ENCODE data around the gene ARL10. TPM values are rescaled to one million over a fixed set of nuclear protein-coding genes. Genes with fewer than 3 reads are reported as not detected.
A peak's percentile ranks its signal among the peaks of the same experiment; 100 is the strongest.
"Not testable (repeated sequence)": the region's sequence is repeated elsewhere in the genome, so short reads cannot be mapped to it uniquely, and the experiment has no call there.

The ARL10 gene
- total RNA-seq, 1 donor from 2014 or later = 8.9 TPM

DNA sequence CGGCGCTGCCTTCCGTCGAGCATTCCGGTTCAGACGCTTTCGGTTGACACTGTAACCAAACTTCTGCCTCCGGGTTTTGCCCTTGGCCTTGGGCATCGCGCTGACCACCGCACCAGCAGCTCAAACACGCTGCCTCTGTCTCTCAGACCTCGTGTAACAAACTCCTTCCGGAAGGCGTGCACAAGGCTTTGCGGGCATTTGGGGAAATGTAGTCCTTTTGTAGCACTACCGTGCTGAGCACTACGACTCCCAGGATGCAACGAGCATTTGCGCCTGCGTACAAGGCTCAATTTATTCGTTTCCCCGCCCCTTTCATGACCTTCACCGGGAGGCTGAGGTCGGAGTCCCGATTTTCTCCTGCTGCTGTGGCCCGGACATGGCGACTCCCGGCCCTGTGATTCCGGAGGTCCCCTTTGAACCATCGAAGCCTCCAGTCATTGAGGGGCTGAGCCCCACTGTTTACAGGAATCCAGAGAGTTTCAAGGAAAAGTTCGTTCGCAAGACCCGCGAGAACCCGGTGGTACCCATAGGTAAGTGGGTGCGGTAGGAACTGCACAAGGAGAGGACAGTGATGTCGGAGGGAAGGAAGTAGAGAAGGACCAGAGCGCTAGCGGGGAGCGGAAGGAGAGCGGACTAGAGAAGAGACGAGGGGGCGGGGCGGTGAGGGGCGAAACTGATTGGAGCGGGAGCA is 23.3 kb downstream of the ARL10 start, which contains the start of the genes HIGD2A and NOP16:
Gene HIGD2A (plus strand): TSS at position 308 of the 691 bp plus-strand sequence. CDS start 69 bp downstream, at position 377.
Gene NOP16 (minus strand): TSS at position 155 of the 691 bp plus-strand sequence. CDS start 59 bp downstream, at position 96.
- DNase-seq (ENCODE audit: low spot score) = peak; percentile 100

DNA sequence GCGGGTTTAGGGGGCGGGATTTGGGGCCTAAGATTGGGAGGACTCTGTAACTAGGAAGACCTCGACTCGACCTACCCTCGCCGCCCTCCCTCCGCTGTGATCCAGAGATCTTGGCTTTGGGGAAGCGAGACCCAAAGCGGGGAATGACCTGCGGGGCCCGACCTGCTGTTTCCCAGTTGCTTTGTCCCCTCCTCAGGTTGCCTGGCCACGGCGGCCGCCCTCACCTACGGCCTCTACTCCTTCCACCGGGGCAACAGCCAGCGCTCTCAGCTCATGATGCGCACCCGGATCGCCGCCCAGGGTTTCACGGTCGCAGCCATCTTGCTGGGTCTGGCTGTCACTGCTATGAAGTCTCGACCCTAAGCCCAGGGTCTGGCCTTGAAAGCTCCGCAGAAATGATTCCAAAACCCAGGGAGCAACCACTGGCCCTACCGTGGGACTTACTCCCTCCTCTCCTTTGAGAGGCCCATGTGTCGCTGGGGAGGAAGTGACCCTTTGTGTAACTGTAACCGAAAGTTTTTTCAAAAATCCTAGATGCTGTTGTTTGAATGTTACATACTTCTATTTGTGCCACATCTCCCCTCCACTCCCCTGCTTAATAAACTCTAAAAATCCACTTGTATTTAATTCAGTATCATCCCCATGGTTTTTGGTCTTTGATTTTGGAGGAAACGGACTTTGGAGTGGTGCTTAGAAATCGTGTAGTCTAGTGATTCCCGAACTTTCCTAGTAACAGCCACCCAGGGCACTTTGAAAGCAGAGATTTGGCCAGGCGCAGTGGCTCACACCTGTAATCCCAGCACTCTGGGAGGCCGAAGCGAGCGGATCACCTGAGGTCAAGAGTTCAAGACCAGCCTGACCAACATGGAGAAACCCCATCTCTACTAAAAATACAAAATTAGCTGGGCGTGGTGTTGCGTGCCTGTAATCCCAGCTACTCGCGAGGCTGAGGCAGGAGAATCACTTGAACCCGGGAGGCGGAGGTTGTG is 24.1 kb downstream of the ARL10 start:
- DNase-seq (ENCODE audit: low spot score) = no peak

DNA sequence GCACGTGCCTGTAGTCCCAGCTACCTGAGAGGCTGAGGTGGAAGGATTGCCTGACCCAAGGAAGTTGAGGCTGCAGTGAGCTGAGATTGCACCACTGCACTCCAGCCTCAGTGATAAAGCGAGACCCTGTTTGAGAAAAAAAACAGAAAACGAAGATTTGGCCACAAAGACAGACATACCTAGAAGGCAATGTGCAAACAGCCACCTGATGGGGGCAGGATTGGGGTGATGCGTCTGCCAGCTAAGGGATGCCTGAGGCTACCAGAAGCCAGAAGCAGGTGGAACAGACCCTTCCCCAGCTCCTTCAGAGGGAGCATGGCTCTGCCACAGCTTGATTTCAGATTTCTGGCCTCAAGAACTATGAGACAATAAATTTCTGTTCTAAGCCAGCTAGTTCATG is 26.2 kb downstream of the ARL10 start:
- DNase-seq (ENCODE audit: low spot score) = no peak

- DNase-seq (ENCODE audit: low spot score) = no peak
Observed at GRCh38 chr5:176391999-176392398, 26.7 kb downstream of the ARL10 start.

DNA sequence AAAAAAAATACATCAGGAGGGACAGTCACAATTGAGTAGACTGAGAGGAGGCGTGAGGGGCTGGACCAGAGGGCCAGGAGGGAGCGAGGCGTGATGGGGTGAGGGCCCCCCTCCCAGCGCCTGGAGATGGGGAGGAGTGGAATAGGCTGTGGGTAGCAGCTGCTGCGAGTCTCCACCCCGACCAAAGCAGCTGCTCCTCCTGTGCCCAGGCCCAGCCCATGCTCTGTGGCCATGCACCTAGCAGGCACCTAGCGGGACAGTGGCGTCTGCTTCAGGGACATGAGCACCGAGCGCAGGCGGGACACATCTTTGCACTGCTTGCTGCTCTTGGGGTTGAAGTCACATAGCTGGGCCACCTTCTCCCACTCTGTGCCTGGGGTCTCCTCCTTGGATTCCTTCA is 27.2 kb downstream of the ARL10 start:
- no peak for DNase-seq (ENCODE audit: low spot score)

- no peak for DNase-seq (ENCODE audit: low spot score)
Observed at GRCh38 chr5:176394096-176394495, 28.8 kb downstream of the ARL10 start.

GRCh38 chr5:176394881-176395675 is 29.8 kb downstream of the ARL10 start:
- DNase-seq (ENCODE audit: low spot score) = peak; percentile 89

GRCh38 chr5:176396330-176396729 is 31.0 kb downstream of the ARL10 start:
- DNase-seq (ENCODE audit: low spot score) = peak; percentile 89

- DNase-seq (ENCODE audit: low spot score) = no peak
Observed at GRCh38 chr5:176397736-176398420, 32.6 kb downstream of the ARL10 start.

DNA sequence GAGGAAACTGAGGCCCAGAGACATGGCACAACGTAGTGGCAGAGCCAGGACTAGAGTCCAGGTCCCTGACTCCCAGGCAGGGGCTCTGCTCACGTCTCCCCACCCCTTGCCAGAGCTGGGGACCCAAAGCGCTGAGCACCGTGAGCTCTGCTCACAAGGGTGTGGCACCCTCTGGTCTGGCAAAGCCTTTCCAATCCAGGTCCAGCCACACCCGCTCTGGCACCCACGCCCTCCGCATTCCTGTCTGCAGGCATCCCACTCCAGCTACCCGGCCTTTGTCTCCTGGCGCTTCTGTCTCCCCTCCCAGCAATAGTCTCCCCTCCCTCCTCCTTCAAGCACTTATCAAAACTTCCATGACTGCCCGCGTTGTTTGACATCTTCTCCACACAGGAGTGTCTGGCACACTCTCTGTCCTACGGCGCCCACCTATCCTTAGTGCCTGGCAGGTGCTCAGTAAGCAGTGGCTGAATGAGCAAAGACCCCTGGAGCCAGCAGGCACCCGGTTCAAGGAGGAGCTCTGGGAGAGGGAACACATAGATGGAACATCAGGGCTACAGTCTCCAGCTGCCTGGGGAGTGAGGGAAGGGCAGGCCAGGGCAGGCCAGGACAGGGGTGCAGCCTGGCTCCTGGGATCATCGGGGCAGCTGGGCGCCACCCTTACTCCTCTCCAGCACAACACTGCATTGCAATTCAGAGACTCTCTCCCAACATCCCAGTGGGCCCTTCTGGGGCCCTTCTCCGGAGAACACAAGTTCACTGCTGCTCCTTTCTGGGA is 35.3 kb downstream of the ARL10 start:
- no peak for DNase-seq (ENCODE audit: low spot score)

GRCh38 chr5:176401281-176402205 is 36.3 kb downstream of the ARL10 start:
- no peak for DNase-seq (ENCODE audit: low spot score)

DNA sequence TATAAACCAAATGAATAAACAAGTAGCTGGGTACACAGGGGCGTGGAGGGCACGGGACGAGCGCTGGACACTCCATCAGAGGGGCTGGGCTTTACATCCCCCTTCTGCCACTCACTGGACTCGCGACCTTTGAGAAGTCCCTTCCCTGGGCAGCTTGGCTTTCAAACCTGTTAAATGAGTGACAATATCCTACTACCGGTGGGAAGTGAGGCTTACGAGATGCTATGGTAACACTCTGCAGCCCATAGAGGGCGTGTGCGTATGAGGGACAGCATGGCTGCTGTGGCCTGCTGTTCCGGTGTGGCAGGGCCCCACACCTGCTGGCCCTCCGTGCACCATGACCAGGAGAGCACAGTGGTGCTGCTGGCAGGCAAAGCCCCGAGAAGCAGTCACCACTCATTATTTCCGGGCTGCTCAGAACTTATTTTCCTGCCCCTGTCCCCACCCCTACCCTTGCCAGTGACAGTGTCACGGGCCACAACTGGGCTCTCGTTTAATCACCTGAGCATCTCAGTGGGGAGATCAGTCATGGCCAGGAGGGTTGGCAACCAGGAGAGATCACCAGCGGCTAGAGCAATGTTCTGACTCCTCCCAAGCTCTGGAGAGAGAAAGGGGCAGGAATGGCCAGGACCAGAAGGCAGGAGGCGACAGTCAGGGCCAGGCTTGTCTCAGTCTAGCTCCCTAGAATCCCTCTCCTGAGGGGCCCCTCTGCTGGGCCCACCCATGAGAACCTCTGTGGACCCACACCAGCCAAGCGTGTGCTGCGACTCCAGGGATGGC is 40.6 kb downstream of the ARL10 start:
- DNase-seq (ENCODE audit: low spot score) = no peak

GRCh38 chr5:176406436-176407052 is 41.3 kb downstream of the ARL10 start:
- DNase-seq (ENCODE audit: low spot score) = no peak

DNA sequence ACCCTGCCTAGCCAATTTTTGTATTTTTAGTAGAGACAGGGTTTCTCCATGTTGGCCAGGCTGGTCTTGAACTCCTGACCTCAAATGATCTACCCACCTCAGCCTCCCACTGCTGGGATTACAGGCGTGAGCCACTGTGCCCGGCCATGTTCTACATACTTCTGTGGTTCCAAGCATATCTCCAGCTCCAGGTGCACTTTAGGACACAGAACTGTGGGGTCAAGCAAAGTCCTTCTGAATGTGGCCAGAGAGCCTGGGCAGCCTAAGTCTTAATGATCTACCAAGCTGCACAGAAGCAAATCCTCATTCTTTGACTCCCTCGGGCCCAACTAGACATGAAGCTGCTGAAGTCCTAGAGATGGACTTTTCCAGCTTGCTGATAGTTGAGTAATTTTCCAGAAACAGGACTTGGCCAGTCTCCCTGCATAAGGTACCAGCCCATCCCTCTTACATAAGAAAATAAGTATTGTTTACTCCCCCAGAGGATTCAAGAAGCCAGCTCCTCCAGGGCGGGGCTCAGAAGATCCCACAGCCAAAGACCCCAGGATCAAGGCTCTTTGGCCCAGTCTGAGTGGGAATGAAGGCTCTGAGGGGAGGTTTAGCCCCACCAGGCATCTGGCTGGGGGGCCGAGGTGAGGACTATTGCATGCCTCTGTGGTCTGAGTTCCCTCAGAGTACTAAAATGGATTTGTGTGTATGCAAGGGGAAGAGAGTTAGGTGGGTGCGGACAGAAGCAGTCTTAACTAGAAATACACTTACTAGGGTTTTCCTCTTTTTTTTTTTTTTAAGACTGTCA is 42.4 kb downstream of the ARL10 start:
- peak; percentile 44 for DNase-seq (ENCODE audit: low spot score)

DNA sequence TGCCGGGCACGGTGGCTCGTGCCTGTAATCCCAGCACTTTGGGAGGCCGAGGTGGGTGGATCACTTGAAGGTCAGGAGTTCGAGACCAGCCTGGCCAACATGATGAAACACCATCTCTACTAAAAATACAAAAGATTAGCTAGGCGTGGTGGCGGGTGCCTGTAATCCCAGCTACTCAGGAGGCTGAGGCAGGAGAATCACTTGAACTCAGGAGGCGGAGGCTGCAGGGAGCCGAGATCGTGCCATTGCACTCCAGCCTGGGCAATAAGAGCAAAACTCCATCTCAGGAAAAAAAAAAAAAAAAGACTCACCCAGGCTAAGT is 42.9 kb downstream of the ARL10 start:
- DNase-seq (ENCODE audit: low spot score) = not testable (repeated sequence)

GRCh38 chr5:176408590-176408989 is 43.3 kb downstream of the ARL10 start:
- DNase-seq (ENCODE audit: low spot score) = no peak

DNA sequence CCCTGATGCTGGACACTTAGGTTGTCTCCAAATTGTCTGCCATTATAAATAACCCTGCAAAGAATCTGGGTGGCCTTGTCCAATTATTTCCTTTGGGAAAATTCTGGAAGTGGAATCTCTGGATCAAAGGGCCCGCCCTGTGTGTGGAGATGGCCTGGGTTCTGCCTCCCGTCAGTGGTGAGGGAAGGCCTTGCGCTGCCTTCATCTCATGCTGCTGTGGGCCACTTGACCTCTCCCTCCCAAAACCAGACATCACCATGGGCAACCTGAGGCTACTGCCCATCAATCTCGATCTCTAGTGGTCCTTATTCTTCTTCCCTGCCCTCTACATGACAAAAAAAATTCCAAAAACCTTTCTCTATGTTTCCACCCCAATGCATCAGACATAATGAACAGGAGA is 44.5 kb downstream of the ARL10 start:
- DNase-seq (ENCODE audit: low spot score) = no peak
